ENCODE results near the gene LGALS16. TPM values are rescaled to one million over a fixed set of nuclear protein-coding genes. Genes with fewer than 3 reads are reported as not detected.

The LGALS16 gene
- total and polyA plus RNA-seq, 10 of the 15 experiments (the other 5 are each of a cell fraction or from before 2014, with no cell fraction given) = not detected

GRCh38 chr19:39661565-39661964 is 5.9 kb downstream of the LGALS16 start:
- ChIA-PET POLR2A (no interaction called here), RAD21 (ENCODE audit: unreplicated experiment) (no interaction called here), SMC1A (ENCODE audit: uncharacterized antibody, unreplicated experiment) (no interaction called here), CTCF (interaction anchor here (1.6 kb wide), 1 partner anchor 13 kb away, joined by 3 read pairs; no protein-coding TSS in a partner anchor)
- H3K4me2 ChIP-seq (ENCODE audit: control insufficient read depth, insufficient read depth) = no peak overlapping the region
- H3K9me3 ChIP-seq (replicated peaks; ENCODE audit: control insufficient read depth, insufficient read depth, low read length) = peaks cover 3% of the 10 kb centered on the region
- no peak for DNase-seq (ENCODE audit: low read depth, low spot score)
- in situ Hi-C loops (cut with MboI) = no loop called here
- no peak overlapping the region for H2AFZ ChIP-seq (ENCODE audit: control insufficient read depth, low read depth, low read length)
- no peaks in the 10 kb centered on the region for H3K27me3 ChIP-seq (replicated peaks in 1 of 2; ENCODE audit: control insufficient read depth in 2 of 2, insufficient read depth in 2 of 2, low read length in 1 of 2)
- intact Hi-C loops (cut with micrococcal nuclease; ENCODE audit: unreplicated experiment) = no loop called here
- H3K79me2 ChIP-seq (ENCODE audit: control insufficient read depth, insufficient read depth, low read length) = no peaks in the 10 kb centered on the region
- H3K27ac ChIP-seq (ENCODE audit: control insufficient read depth, insufficient read depth) = no peak overlapping the region
- no peak for FAIRE-seq
- no peaks in the 10 kb centered on the region for H4K20me1 ChIP-seq (ENCODE audit: control insufficient read depth, insufficient read depth)
- TF ChIP-seq PAX5 (IDR thresholded peaks at IDR 0.05; ENCODE audit: borderline replicate concordance, low read depth, low read length) = no peak
- TF ChIP-seq NR2C1 (IDR thresholded peaks at IDR 0.05) = no peak
- no peak for TF ChIP-seq FOXK2 (IDR thresholded peaks at IDR 0.05)
- no peak for TF ChIP-seq BRCA1 (IDR thresholded peaks at IDR 0.05; ENCODE audit: low read depth, low read length)
- TF ChIP-seq ZNF687 (IDR thresholded peaks at IDR 0.05) = no peak
- no peak for TF ChIP-seq POU2F2 (IDR thresholded peaks at IDR 0.05; ENCODE audit: borderline replicate concordance, low read depth, low read length)
- no peak for TF ChIP-seq EED (IDR thresholded peaks at IDR 0.05; ENCODE audit: low read depth)
- TF ChIP-seq YY1 (IDR thresholded peaks at IDR 0.05; ENCODE audit: low read depth, low read length) = no peak
- no peak for TF ChIP-seq NFYB (IDR thresholded peaks at IDR 0.05; ENCODE audit: insufficient read depth, low read depth, low read length)
- no peak for TF ChIP-seq LARP7 (IDR thresholded peaks at IDR 0.05)
- TF ChIP-seq, protein P1, sequence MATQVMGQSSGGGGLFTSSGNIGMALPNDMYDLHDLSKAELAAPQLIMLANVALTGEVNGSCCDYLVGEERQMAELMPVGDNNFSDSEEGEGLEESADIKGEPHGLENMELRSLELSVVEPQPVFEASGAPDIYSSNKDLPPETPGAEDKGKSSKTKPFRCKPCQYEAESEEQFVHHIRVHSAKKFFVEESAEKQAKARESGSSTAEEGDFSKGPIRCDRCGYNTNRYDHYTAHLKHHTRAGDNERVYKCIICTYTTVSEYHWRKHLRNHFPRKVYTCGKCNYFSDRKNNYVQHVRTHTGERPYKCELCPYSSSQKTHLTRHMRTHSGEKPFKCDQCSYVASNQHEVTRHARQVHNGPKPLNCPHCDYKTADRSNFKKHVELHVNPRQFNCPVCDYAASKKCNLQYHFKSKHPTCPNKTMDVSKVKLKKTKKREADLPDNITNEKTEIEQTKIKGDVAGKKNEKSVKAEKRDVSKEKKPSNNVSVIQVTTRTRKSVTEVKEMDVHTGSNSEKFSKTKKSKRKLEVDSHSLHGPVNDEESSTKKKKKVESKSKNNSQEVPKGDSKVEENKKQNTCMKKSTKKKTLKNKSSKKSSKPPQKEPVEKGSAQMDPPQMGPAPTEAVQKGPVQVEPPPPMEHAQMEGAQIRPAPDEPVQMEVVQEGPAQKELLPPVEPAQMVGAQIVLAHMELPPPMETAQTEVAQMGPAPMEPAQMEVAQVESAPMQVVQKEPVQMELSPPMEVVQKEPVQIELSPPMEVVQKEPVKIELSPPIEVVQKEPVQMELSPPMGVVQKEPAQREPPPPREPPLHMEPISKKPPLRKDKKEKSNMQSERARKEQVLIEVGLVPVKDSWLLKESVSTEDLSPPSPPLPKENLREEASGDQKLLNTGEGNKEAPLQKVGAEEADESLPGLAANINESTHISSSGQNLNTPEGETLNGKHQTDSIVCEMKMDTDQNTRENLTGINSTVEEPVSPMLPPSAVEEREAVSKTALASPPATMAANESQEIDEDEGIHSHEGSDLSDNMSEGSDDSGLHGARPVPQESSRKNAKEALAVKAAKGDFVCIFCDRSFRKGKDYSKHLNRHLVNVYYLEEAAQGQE (IDR thresholded peaks at IDR 0.05; ENCODE audit: low read depth, low read length) = no peak
- no peak for TF ChIP-seq HDAC2 (IDR thresholded peaks at IDR 0.05)
- TF ChIP-seq BMI1 (IDR thresholded peaks at IDR 0.05; ENCODE audit: borderline replicate concordance) = no peak
- no peak for TF ChIP-seq SREBF2 (IDR thresholded peaks at IDR 0.05; ENCODE audit: low read length)
- TF ChIP-seq USF1 (IDR thresholded peaks at IDR 0.05; ENCODE audit: borderline replicate concordance, extremely low read length, insufficient read depth, low read depth, low read length) = no peak
- no peak for TF ChIP-seq MYC (IDR thresholded peaks at IDR 0.05; ENCODE audit: insufficient read depth, insufficient read length, insufficient replicate concordance, low read length, severe bottlenecking)
- TF ChIP-seq ASH2L (IDR thresholded peaks at IDR 0.05; ENCODE audit: borderline replicate concordance, low read depth) = no peak
- no peak for TF ChIP-seq GABPA (IDR thresholded peaks at IDR 0.05; ENCODE audit: low read depth)
- no peak for TF ChIP-seq KAT2A (conservative IDR thresholded peaks at IDR 0.05; ENCODE audit: control insufficient read depth, low read depth, low read length)
- H3K36me3 ChIP-seq (ENCODE audit: control insufficient read depth in 2 of 2, insufficient read depth in 2 of 2, low read length in 1 of 2) = no peaks in the 10 kb centered on the region
- no peak for ATAC-seq
- BruUV-seq (replicated peaks) = no TSS peak
- no peaks in the 10 kb centered on the region for H3K4me1 ChIP-seq (ENCODE audit: control insufficient read depth, insufficient read depth, low read length)
- H3K9ac ChIP-seq (ENCODE audit: control insufficient read depth, insufficient read depth, low read length) = no peak overlapping the region
- H3K4me3 ChIP-seq = no peak overlapping the region

Measured in GM12878 (cell line).